H9 (cell line): ENCODE results near the gene FGD5. TPM values are rescaled to one million over a fixed set of nuclear protein-coding genes. Genes with fewer than 3 reads are reported as not detected.

Experiments used
- DNase-seq: peaks from one replicate; pipeline ENCODE4 v3.0.0-alpha.2; 2017
- H2AFZ ChIP-seq: one replicate; pipeline ENCODE4 v1.6.1; 2013; ENCODE audit warnings: mild to moderate bottlenecking, low read length, control low read depth, moderate library complexity
- H2AK5ac ChIP-seq: 2 replicates; pipeline ENCODE4 v1.6.1; 2013; ENCODE audit warnings: low read length, control low read depth, mixed read lengths; ENCODE audit not compliant: insufficient read length
- H2BK120ac ChIP-seq: one replicate; pipeline ENCODE4 v1.6.1; 2013; ENCODE audit warnings: low read depth, mild to moderate bottlenecking, low read length, control low read depth, inconsistent platforms; ENCODE audit not compliant: poor library complexity, severe bottlenecking
- H2BK12ac ChIP-seq: 2 replicates; pipeline ENCODE4 v1.6.1; 2013; ENCODE audit warnings: low read length, control low read depth, mixed read lengths, low read depth; ENCODE audit not compliant: insufficient read length
- H2BK15ac ChIP-seq: 2 replicates; pipeline ENCODE4 v1.6.1; 2013; ENCODE audit warnings: low read depth, low read length, control low read depth
- H2BK20ac ChIP-seq: one replicate; pipeline ENCODE4 v1.6.1; 2013; ENCODE audit warnings: low read depth, mild to moderate bottlenecking, low read length, control low read depth, inconsistent platforms; ENCODE audit not compliant: poor library complexity, severe bottlenecking
- H2BK5ac ChIP-seq: 2 replicates; pipeline ENCODE4 v1.6.1; 2013; ENCODE audit warnings: low read length, control low read depth, mixed read lengths; ENCODE audit not compliant: insufficient read length
- H3K14ac ChIP-seq: 2 replicates; pipeline ENCODE4 v1.6.1; 2013; ENCODE audit warnings: low read length, control low read depth; ENCODE audit not compliant: insufficient read depth
- H3K18ac ChIP-seq: 2 replicates; pipeline ENCODE4 v1.6.1; 2013; ENCODE audit warnings: low read depth, mild to moderate bottlenecking, mixed read lengths, low read length, control low read depth; ENCODE audit not compliant: insufficient read length
- H3K23ac ChIP-seq: 2 replicates; pipeline ENCODE4 v1.6.1; 2013; ENCODE audit warnings: low read length, control low read depth, mixed read lengths, low read depth; ENCODE audit not compliant: insufficient read length
- H3K23me2 ChIP-seq: 2 replicates; pipeline ENCODE4 v1.6.1; 2013; ENCODE audit warnings: low read depth, mild to moderate bottlenecking, mixed read lengths, low read length, control low read depth; ENCODE audit not compliant: insufficient read length, poor library complexity, severe bottlenecking
- H3K27ac ChIP-seq: 2 replicates; pipeline ENCODE4 v1.5.1; 2013; ENCODE audit warnings: low read length, control low read depth, mixed read lengths, low read depth; ENCODE audit not compliant: insufficient read length
- H3K27me3 ChIP-seq: 2 replicates; pipeline ENCODE4 v1.6.1; 2013; ENCODE audit warnings: low read length, control low read depth, inconsistent platforms; ENCODE audit not compliant: insufficient read depth
- H3K4ac ChIP-seq: 2 replicates; pipeline ENCODE4 v1.6.1; 2013; ENCODE audit warnings: low read depth, mild to moderate bottlenecking, control low read depth, inconsistent platforms, low read length, moderate library complexity
- H3K4me1 ChIP-seq: 2 replicates; pipeline ENCODE4 v1.6.1; 2013; ENCODE audit warnings: low read length, control low read depth, inconsistent platforms; ENCODE audit not compliant: insufficient read depth
- H3K4me2 ChIP-seq: 2 replicates; pipeline ENCODE4 v1.6.1; 2013; ENCODE audit warnings: low read length, control low read depth, mixed read lengths; ENCODE audit not compliant: insufficient read length, insufficient read depth
- H3K56ac ChIP-seq: 2 replicates; pipeline ENCODE4 v1.6.1; 2013; ENCODE audit warnings: low read depth, mild to moderate bottlenecking, mixed read lengths, low read length, control low read depth; ENCODE audit not compliant: insufficient read length
- H3K79me1 ChIP-seq: 2 replicates; pipeline ENCODE4 v1.6.1; 2013; ENCODE audit warnings: low read depth, mild to moderate bottlenecking, moderate library complexity, low read length, control low read depth, inconsistent platforms; ENCODE audit not compliant: insufficient read depth, poor library complexity, severe bottlenecking
- H3K79me2 ChIP-seq: 2 replicates; pipeline ENCODE4 v1.6.1; 2013; ENCODE audit warnings: low read length, control low read depth, inconsistent platforms; ENCODE audit not compliant: insufficient read depth
- H3K9ac ChIP-seq: 2 replicates; pipeline ENCODE4 v1.6.1; 2013; ENCODE audit warnings: low read length, control low read depth, mixed read lengths; ENCODE audit not compliant: insufficient read length; ENCODE audit errors: extremely low read depth
- H3K9me3 ChIP-seq: one replicate; pipeline ENCODE4 v1.6.1; 2013; ENCODE audit warnings: low read depth, low read length, inconsistent platforms; ENCODE audit not compliant: control insufficient read depth
- H3T11ph ChIP-seq: one replicate; pipeline ENCODE4 v1.6.1; 2013; ENCODE audit warnings: mild to moderate bottlenecking, low read length, control low read depth, inconsistent platforms
- H4K20me1 ChIP-seq: one replicate; pipeline ENCODE4 v1.6.1; 2013; ENCODE audit not compliant: control insufficient read depth, insufficient read length, insufficient read depth
- H4K5ac ChIP-seq: 2 replicates; pipeline ENCODE4 v1.6.1; 2013; ENCODE audit warnings: low read depth, mild to moderate bottlenecking, mixed read lengths, low read length, control low read depth; ENCODE audit not compliant: insufficient read length
- H4K8ac ChIP-seq: replicated peaks from 2 replicates; pipeline ENCODE4 v1.6.1; 2013; ENCODE audit warnings: low read length, control low read depth, mixed read lengths, low read depth; ENCODE audit not compliant: insufficient read length
- H4K91ac ChIP-seq: 2 replicates; pipeline ENCODE4 v1.6.1; 2013; ENCODE audit warnings: low read depth, mild to moderate bottlenecking, moderate library complexity, mixed read lengths, low read length, control low read depth; ENCODE audit not compliant: insufficient read length
- H3K27ac Mint-ChIP-seq, 3 experiments: 2 replicates in 2 of 3; 3 replicates in 1 of 3; pipeline ENCODE4 v1.8.0; 2020 to 2021; ENCODE audit warnings: mixed read lengths in 3 of 3, mild to moderate bottlenecking in 1 of 3, moderate library complexity in 1 of 3
- H3K27me3 Mint-ChIP-seq: 2 replicates; pipeline ENCODE4 v1.8.0; 2021; ENCODE audit warnings: low read depth, mild to moderate bottlenecking, moderate library complexity, mixed read lengths
- H3K36me3 Mint-ChIP-seq, 3 experiments: 2 replicates in 2 of 3; 3 replicates in 1 of 3; pipeline ENCODE4 v1.8.0; 2020 to 2021; ENCODE audit warnings: low read depth in 3 of 3, mixed read lengths in 3 of 3; ENCODE audit not compliant: insufficient read depth in 1 of 3
- H3K4me1 Mint-ChIP-seq, 2 experiments: 2 replicates each; pipeline ENCODE4 v1.8.0; 2020; ENCODE audit warnings: mixed read lengths in 2 of 2
- H3K4me3 Mint-ChIP-seq, 2 experiments: 2 replicates in 1 of 2; 3 replicates in 1 of 2; pipeline ENCODE4 v1.8.0; 2020 to 2021; ENCODE audit warnings: mild to moderate bottlenecking in 2 of 2, mixed read lengths in 2 of 2, moderate library complexity in 1 of 2
- H3K9me3 Mint-ChIP-seq, 2 experiments: 2 replicates in 1 of 2; 3 replicates in 1 of 2; pipeline ENCODE4 v1.8.0; 2020; ENCODE audit warnings: mild to moderate bottlenecking in 2 of 2, mixed read lengths in 2 of 2, moderate library complexity in 1 of 2
- WGBS: extraction: QIAGEN DNeasy Blood & Tissue Kit; methylation state at CpG from one replicate; pipeline ENCODE4 v1.1.7; 2013; ENCODE audit warnings: missing lambda C conversion rate, low lambda C conversion rate, mixed read lengths; ENCODE audit not compliant: insufficient read length; ENCODE audit errors: extremely low coverage; 5-methylcytosine and 5-hydroxymethylcytosine counted together
- total RNA-seq: library from RNA; stranded (reverse); gene quantifications from 2 replicates; pipeline ENCODE4 v1.2.1, GENCODE V29; 2021
- TF ChIP-seq, protein P1 (sequence below): fragments of 200-600 bp; sonication (generic); conservative IDR thresholded peaks from 3 replicates; pipeline ENCODE4 v1.8.0; 2021; ENCODE audit warnings: antibody characterized with exemption, mild to moderate bottlenecking

Gene FGD5
- total RNA-seq, 1 experiment from 2014 or later = 7.8 TPM

DNA sequence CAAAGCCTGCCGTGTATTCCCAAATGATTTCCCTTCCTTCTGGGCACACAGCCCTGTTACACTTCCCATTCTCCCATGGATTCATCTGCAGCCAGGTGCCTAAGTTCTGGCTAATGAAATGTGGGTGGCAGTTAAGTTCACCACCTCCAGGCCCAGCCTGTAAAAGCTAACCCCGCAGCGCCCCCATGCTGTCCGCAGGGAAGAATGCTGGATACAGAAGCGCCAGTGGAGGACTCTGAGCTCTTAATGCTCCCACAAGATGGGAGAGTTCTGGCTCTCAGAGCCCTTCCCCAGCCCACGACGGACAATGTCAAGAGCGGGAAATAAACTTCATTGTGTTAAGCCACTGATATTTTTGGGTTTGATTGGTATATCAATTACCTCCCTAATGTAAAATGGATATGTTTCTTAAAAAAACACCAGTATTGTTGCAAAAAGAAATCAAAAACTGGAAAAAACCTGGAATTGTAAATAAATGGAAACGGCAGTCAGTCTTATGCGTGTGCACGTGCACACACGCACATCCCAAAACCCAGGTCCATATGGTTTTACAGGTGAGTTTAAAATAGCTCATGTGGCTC lies 37.7 kb upstream of the FGD5 start:
- no peaks in the 10 kb centered on the region for H3K9me3 ChIP-seq

More for the DNA sequence above, 37.7 kb upstream of the FGD5 start:
- H3K79me2 ChIP-seq = no peaks in the 10 kb centered on the region
- H3K18ac ChIP-seq = no peak overlapping the region
- TF ChIP-seq, protein P1, sequence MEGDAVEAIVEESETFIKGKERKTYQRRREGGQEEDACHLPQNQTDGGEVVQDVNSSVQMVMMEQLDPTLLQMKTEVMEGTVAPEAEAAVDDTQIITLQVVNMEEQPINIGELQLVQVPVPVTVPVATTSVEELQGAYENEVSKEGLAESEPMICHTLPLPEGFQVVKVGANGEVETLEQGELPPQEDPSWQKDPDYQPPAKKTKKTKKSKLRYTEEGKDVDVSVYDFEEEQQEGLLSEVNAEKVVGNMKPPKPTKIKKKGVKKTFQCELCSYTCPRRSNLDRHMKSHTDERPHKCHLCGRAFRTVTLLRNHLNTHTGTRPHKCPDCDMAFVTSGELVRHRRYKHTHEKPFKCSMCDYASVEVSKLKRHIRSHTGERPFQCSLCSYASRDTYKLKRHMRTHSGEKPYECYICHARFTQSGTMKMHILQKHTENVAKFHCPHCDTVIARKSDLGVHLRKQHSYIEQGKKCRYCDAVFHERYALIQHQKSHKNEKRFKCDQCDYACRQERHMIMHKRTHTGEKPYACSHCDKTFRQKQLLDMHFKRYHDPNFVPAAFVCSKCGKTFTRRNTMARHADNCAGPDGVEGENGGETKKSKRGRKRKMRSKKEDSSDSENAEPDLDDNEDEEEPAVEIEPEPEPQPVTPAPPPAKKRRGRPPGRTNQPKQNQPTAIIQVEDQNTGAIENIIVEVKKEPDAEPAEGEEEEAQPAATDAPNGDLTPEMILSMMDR = peak; percentile 90
- no peak overlapping the region for H3K4ac ChIP-seq
- no peak overlapping the region for H3K14ac ChIP-seq
- no peak overlapping the region for H3T11ph ChIP-seq
- Mint-ChIP-seq H3K27ac (no peak overlapping the region), H3K27me3 (peaks cover 6% of the 10 kb centered on the region), H3K4me1 (peaks cover 15 to 24% of the 10 kb centered on the region in 2 experiments), H3K9me3 (peaks cover 6 to 12% of the 10 kb centered on the region in 2 experiments; a peak in 4 of 5 replicates), H3K4me3 (no peak overlapping the region), H3K36me3 (0 out of 7 replicates have a peak, but pooled peaks cover 0 to 6% (median 0%) of the 10 kb centered on the region in 3 experiments)
- H3K27me3 ChIP-seq = no peaks in the 10 kb centered on the region
- no peak overlapping the region for H3K27ac ChIP-seq
- H3K4me1 ChIP-seq = no peaks in the 10 kb centered on the region; the same call in 1 of the 2 replicates
- H2AFZ ChIP-seq = no peak overlapping the region
- no peak overlapping the region for H3K23ac ChIP-seq
- H2BK12ac ChIP-seq = no peak overlapping the region
- H2BK20ac ChIP-seq = no peak overlapping the region
- H3K9ac ChIP-seq = no peak overlapping the region
- no peak overlapping the region for H3K56ac ChIP-seq
- H2BK5ac ChIP-seq = no peak overlapping the region
- H3K79me1 ChIP-seq = no peaks in the 10 kb centered on the region
- no peak overlapping the region for H4K91ac ChIP-seq
- no peak overlapping the region for H3K4me2 ChIP-seq
- WGBS = no CpG with 5 or more reads among the region's 12 CpGs
- H4K8ac ChIP-seq = no peak overlapping the region
- no peak overlapping the region for H2BK120ac ChIP-seq
- H3K23me2 ChIP-seq = no peaks in the 10 kb centered on the region
- H2BK15ac ChIP-seq = no peak overlapping the region
- H4K20me1 ChIP-seq = no peaks in the 10 kb centered on the region
- DNase-seq = peak; percentile 90
- no peak overlapping the region for H4K5ac ChIP-seq
- no peak overlapping the region for H2AK5ac ChIP-seq
